SK-N-SH (cell line): Measurements from ENCODE around the gene CD300LF. TPM values are rescaled to one million over a fixed set of nuclear protein-coding genes. Genes with fewer than 3 reads are reported as not detected.

Source experiments
- CTCF ChIA-PET: fragments of 300-600, 350-600 bp; formaldehyde crosslinking; extraction: SDS; loops from one replicate; lab custom pipeline; 2021; lab: Yijun Ruan, JAX
- POLR2A ChIA-PET: fragments of 350-600 bp; sonication (Branson Sonifier 250); formaldehyde crosslinking; extraction: SDS; loops from one replicate; lab custom pipeline; 2020; ENCODE audit warnings: antibody characterized with exemption, inconsistent platforms; lab: Yijun Ruan, JAX
- DNase-seq: peaks from one replicate; pipeline ENCODE4 v3.0.0; 2012
- H2AFZ ChIP-seq: fragments of 200-600 bp; sonication (generic); 2 replicates; pipeline ENCODE4 v1.8.1; 2016; ENCODE audit warnings: antibody characterized with exemption, mild to moderate bottlenecking, low read depth
- H3F3A ChIP-seq: fragments of 200-600 bp; sonication (generic); replicated peaks from 2 replicates; pipeline ENCODE3; 2016; ENCODE audit warnings: antibody characterized with exemption, mild to moderate bottlenecking; ENCODE audit not compliant: insufficient read depth
- H3K27ac ChIP-seq, 2 experiments: fragments of 200-500 bp in 1 of 2; fragments of 200-600 bp in 1 of 2; sonication (Bioruptor generic) in 1 of 2; sonication (generic), shearing (Covaris generic) in 1 of 2; 2 replicates each; pipeline versions ENCODE4 v1.5.1 to v1.6.1; 2014 to 2016; ENCODE audit warnings: low read depth in 2 of 2, inconsistent platforms in 1 of 2, low read length in 1 of 2, mild to moderate bottlenecking in 1 of 2, mixed read lengths in 1 of 2
- H3K27me3 ChIP-seq: fragments of 200-600 bp; sonication (generic), shearing (Covaris generic); 2 replicates; pipeline ENCODE4 v1.6.1; 2016; ENCODE audit warnings: mixed run types; ENCODE audit not compliant: insufficient read depth
- H3K36me3 ChIP-seq, 2 experiments: fragments of 200-500 bp in 1 of 2; fragments of 200-600 bp in 1 of 2; sonication (Bioruptor generic) in 1 of 2; sonication (generic) in 1 of 2; replicated peaks in 1 of 2; 2 replicates each; pipeline versions ENCODE3 to v1.5.1; 2014 to 2016; ENCODE audit warnings: low read length in 1 of 2, mild to moderate bottlenecking in 1 of 2; ENCODE audit not compliant: insufficient read depth in 2 of 2, control insufficient read depth in 1 of 2
- H3K4me1 ChIP-seq, 2 experiments: fragments of 200-500 bp in 1 of 2; fragments of 200-600 bp in 1 of 2; sonication (Bioruptor generic) in 1 of 2; sonication (generic), shearing (Covaris generic) in 1 of 2; 2 replicates each; pipeline versions ENCODE4 v1.5.1 to v1.6.1; 2014 to 2016; ENCODE audit warnings: low read depth in 1 of 2, low read length in 1 of 2, mixed run types in 1 of 2; ENCODE audit not compliant: insufficient read depth in 2 of 2, control insufficient read depth in 1 of 2
- H3K4me2 ChIP-seq: fragments of 200-600 bp; sonication (generic), shearing (Covaris generic); 2 replicates; pipeline ENCODE4 v1.6.1; 2017; ENCODE audit warnings: mixed run types
- H3K4me3 ChIP-seq, 2 experiments: fragments of 200-500 bp in 1 of 2; fragments of 200-600 bp in 1 of 2; sonication (Bioruptor generic) in 1 of 2; sonication (generic), shearing (Covaris generic) in 1 of 2; 2 replicates each; pipeline versions ENCODE4 v1.5.1 to v1.8.1; 2014 to 2016; ENCODE audit warnings: low read depth in 2 of 2, inconsistent platforms in 1 of 2, low read length in 1 of 2, mild to moderate bottlenecking in 1 of 2, mixed read lengths in 1 of 2, moderate library complexity in 1 of 2
- H3K79me2 ChIP-seq: fragments of 200-600 bp; sonication (generic); 2 replicates; pipeline ENCODE4 v1.8.1; 2017; ENCODE audit warnings: mild to moderate bottlenecking; ENCODE audit not compliant: insufficient read depth
- H3K9ac ChIP-seq: fragments of 200-600 bp; sonication (generic); 2 replicates; pipeline ENCODE4 v1.6.1; 2017; ENCODE audit warnings: mixed run types
- H3K9me2 ChIP-seq: fragments of 200-600 bp; sonication (generic); 2 replicates; pipeline ENCODE4 v1.6.1; 2017; ENCODE audit warnings: mixed run types
- H3K9me3 ChIP-seq: fragments of 200-600 bp; sonication (generic); 2 replicates; pipeline ENCODE4 v1.6.1; 2017; ENCODE audit warnings: mixed run types, mild to moderate bottlenecking, moderate library complexity
- H4K20me1 ChIP-seq: fragments of 200-600 bp; sonication (generic); 2 replicates; pipeline ENCODE4 v1.6.1; 2017; ENCODE audit warnings: mild to moderate bottlenecking, mixed run types; ENCODE audit not compliant: insufficient read depth
- IRF3 ChIP-seq: fragments of 150-350 bp; IDR thresholded peaks from 2 replicates; pipeline ENCODE4 v1.6.1; 2016; ENCODE audit warnings: mild to moderate bottlenecking, low read depth, low read length
- MAX ChIP-seq: IDR thresholded peaks from 2 replicates; pipeline ENCODE4 v1.4.0; 2012; ENCODE audit warnings: low read depth
- NFIC ChIP-seq: IDR thresholded peaks from 2 replicates; pipeline ENCODE4 v1.4.0; 2012; ENCODE audit warnings: borderline replicate concordance
- NRF1 ChIP-seq: IDR thresholded peaks from 2 replicates; pipeline ENCODE4 v1.6.1; 2012; ENCODE audit warnings: low read depth, mild to moderate bottlenecking, low read length
- REST ChIP-seq: IDR thresholded peaks from 2 replicates; pipeline ENCODE4 v1.6.1; 2012; ENCODE audit warnings: mild to moderate bottlenecking, low read depth, low read length, moderate library complexity
- WGBS: methylation state at CpG from one replicate; pipeline ENCODE4 v1.1.6; 2017; ENCODE audit warnings: low lambda C conversion rate; 5-methylcytosine and 5-hydroxymethylcytosine counted together
- polyA plus RNA-seq, 3 experiments: library from polyadenylated mRNA; depleted of rRNA; stranded (reverse); fragments of >200 nt; gene quantifications; 2 replicates each; pipeline ENCODE4 v1.2.3, GENCODE V29; 2012

The CD300LF gene
- polyA plus RNA-seq, 1 of the 3 experiments (the other 2 are of a cell fraction) = not detected

- ChIA-PET POLR2A (no interaction called here), CTCF (interaction anchor here (1.0 to 5.1 kb wide), 2 partner anchors 21 to 59 kb away, joined by 3 to 26 read pairs; no protein-coding TSS in a partner anchor)
- no peaks in the 10 kb centered on the region for H3K4me1 ChIP-seq
- no peak overlapping the region for H3K9ac ChIP-seq
- no peak overlapping the region for H3K4me2 ChIP-seq
- H3K9me3 ChIP-seq = no peaks in the 10 kb centered on the region
- no peak overlapping the region for H2AFZ ChIP-seq
- no peaks in the 10 kb centered on the region for H4K20me1 ChIP-seq
- TF ChIP-seq IRF3 (no peak), MAX (no peak), NFIC (no peak)
- TF ChIP-seq, all 33 proteins: peak for 0
- Histone ChIP-seq H3K79me2 (no peaks in the 10 kb centered on the region), H3K27ac (no peak overlapping the region), H3K36me3 (no peaks in the 10 kb centered on the region), H3K27me3 (no peaks in the 10 kb centered on the region), H3K9me2 (no peaks in the 10 kb centered on the region), H3F3A (no peaks in the 10 kb centered on the region), H3K4me3 (no peak overlapping the region)
- WGBS = 12% methylated on average over 4 of the region's 4 CpGs
- DNase-seq = no peak
Measured at GRCh38 chr17:74715144-74715543, 2.4 kb upstream of the CD300LF start.

GRCh38 chr17:74713171-74713755 is 540 bp upstream of the CD300LF start:
- CTCF ChIA-PET = interaction anchor here (1.5 to 2.0 kb wide), 2 partner anchors 56 to 147 kb away, joined by 4 to 8 read pairs; no protein-coding TSS in a partner anchor
- no peak overlapping the region for H3K9ac ChIP-seq
- H3K36me3 ChIP-seq = no peaks in the 10 kb centered on the region
- no peak for TF ChIP-seq REST
- TF ChIP-seq NRF1 = no peak
- no peaks in the 10 kb centered on the region for H4K20me1 ChIP-seq
- 47% methylated on average over 12 of the region's 12 CpGs for WGBS
- no peak overlapping the region for H3K4me3 ChIP-seq
- POLR2A ChIA-PET = interaction anchor here (0.7 kb wide), 1 partner anchor 13 kb away, joined by 3 read pairs; no protein-coding TSS in a partner anchor
- no peaks in the 10 kb centered on the region for H3K9me2 ChIP-seq
- no peaks in the 10 kb centered on the region for H3F3A ChIP-seq
- no peak overlapping the region for H3K27ac ChIP-seq
- H3K79me2 ChIP-seq = no peaks in the 10 kb centered on the region
- no peak for DNase-seq
- no peak overlapping the region for H3K4me2 ChIP-seq
- H3K9me3 ChIP-seq = no peaks in the 10 kb centered on the region
- no peak overlapping the region for H2AFZ ChIP-seq
- no peaks in the 10 kb centered on the region for H3K4me1 ChIP-seq
- no peaks in the 10 kb centered on the region for H3K27me3 ChIP-seq
